CD4-positive, alpha-beta memory T cell (primary cell): ENCODE measurements around the gene PLCG1. TPM values are rescaled to one million over a fixed set of nuclear protein-coding genes. Genes with fewer than 3 reads are reported as not detected.

ENCODE experiments used
- CTCF ChIA-PET: fragments of 350-600 bp; sonication (Branson Sonifier 250); formaldehyde crosslinking; loops from one replicate; lab custom pipeline; 2021; ENCODE audit warnings: inconsistent platforms; ENCODE audit not compliant: partially characterized antibody; lab: Charles Lee
- POLR2A ChIA-PET: fragments of 350-600 bp; sonication (Branson Sonifier 250); formaldehyde crosslinking; loops from one replicate; lab custom pipeline; 2021; ENCODE audit not compliant: partially characterized antibody; lab: Charles Lee
- DNase-seq, 5 donors: peaks; one replicate each; pipeline versions ENCODE4 v3.0.0 to v3.0.0-alpha.2; 2020 to 2022; ENCODE audit warnings: mixed read lengths in 1 of 5
- H3K27ac ChIP-seq: one replicate; pipeline ENCODE4 v1.7.0; 2013; ENCODE audit warnings: low read depth, low read length
- H3K27me3 ChIP-seq: 2 replicates; pipeline ENCODE4 v1.7.0; 2013; ENCODE audit warnings: mild to moderate bottlenecking, low read length, moderate library complexity; ENCODE audit not compliant: insufficient read depth
- H3K36me3 ChIP-seq: 2 replicates; pipeline ENCODE4 v1.7.0; 2013; ENCODE audit warnings: mild to moderate bottlenecking, low read length, moderate library complexity; ENCODE audit not compliant: insufficient read depth
- H3K4me1 ChIP-seq: 2 replicates; pipeline ENCODE4 v1.7.0; 2013; ENCODE audit warnings: mild to moderate bottlenecking, low read length, moderate library complexity; ENCODE audit not compliant: insufficient read depth
- H3K4me3 ChIP-seq, 2 donors: one replicate each; pipeline ENCODE4 v1.7.0; 2013; ENCODE audit warnings: low read length in 2 of 2, mild to moderate bottlenecking in 1 of 2
- H3K9me3 ChIP-seq, 2 donors: one replicate each; pipeline ENCODE4 v1.7.0; 2013; ENCODE audit warnings: low read length in 2 of 2, control low read depth in 1 of 2; ENCODE audit not compliant: control insufficient read depth in 1 of 2
- H3K27ac Mint-ChIP-seq, 7 donors: one replicate each; pipeline ENCODE4 v1.8.0; 2020 to 2021; ENCODE audit warnings: mixed read lengths in 7 of 7, mild to moderate bottlenecking in 6 of 7, inconsistent platforms in 3 of 7, moderate library complexity in 3 of 7
- H3K27me3 Mint-ChIP-seq, 2 donors: one replicate each; pipeline ENCODE4 v1.8.0; 2020 to 2021; ENCODE audit warnings: mixed read lengths in 2 of 2
- H3K36me3 Mint-ChIP-seq, 2 donors: one replicate each; pipeline ENCODE4 v1.8.0; 2020 to 2021; ENCODE audit warnings: mixed read lengths in 2 of 2, inconsistent platforms in 1 of 2, mild to moderate bottlenecking in 1 of 2
- H3K4me1 Mint-ChIP-seq, 4 donors: one replicate each; pipeline ENCODE4 v1.8.0; 2020 to 2021; ENCODE audit warnings: mixed read lengths in 4 of 4, mild to moderate bottlenecking in 1 of 4
- H3K4me3 Mint-ChIP-seq, 8 donors: one replicate each; pipeline ENCODE4 v1.8.0; 2020 to 2021; ENCODE audit warnings: mixed read lengths in 8 of 8, mild to moderate bottlenecking in 7 of 8, moderate library complexity in 6 of 8, inconsistent platforms in 3 of 8
- H3K9me3 Mint-ChIP-seq, 8 donors: one replicate each; pipeline ENCODE4 v1.8.0; 2020 to 2021; ENCODE audit warnings: mixed read lengths in 8 of 8, mild to moderate bottlenecking in 5 of 8, inconsistent platforms in 3 of 8, moderate library complexity in 1 of 8
- intact Hi-C: fragments of 100-400 bp; cut with micrococcal nuclease; formaldehyde crosslinking; loops from one replicate; pipeline ENCODE4 v1.15.1; 2023
- polyA plus RNA-seq, 2 donors: library from polyadenylated mRNA; unstranded; fragments of 300-500 nt; fragmentation: Illumina TruSeq; gene quantifications; one replicate each; pipeline ENCODE4 v1.2.3, GENCODE V29; 2021
- total RNA-seq, 2 experiments: library from RNA; stranded (reverse); gene quantifications; one replicate each; pipeline ENCODE4 v1.2.3, GENCODE V29; 2021

The PLCG1 gene
- total and polyA plus RNA-seq, 4 experiments from 2014 or later = 22.8 to 320 (median 194) TPM

GRCh38 chr20:41098703-41099250 lies 38.6 kb upstream of the PLCG1 start:
- Mint-ChIP-seq H3K9me3 (no peaks in the 10 kb centered on the region), H3K27ac (no peak overlapping the region), H3K4me3 (no peak overlapping the region), H3K27me3 (no peaks in the 10 kb centered on the region), H3K36me3 (peaks cover 62 to 81% of the 10 kb centered on the region in 2 donors), H3K4me1 (peaks cover 0 to 6% (median 0%) of the 10 kb centered on the region in 4 donors)
- H3K27ac ChIP-seq = no peak overlapping the region
- CTCF ChIA-PET = interaction anchor here (0.8 to 11.2 kb wide), 3 partner anchors 110 to 134 kb away, joined by 3 to 374 read pairs (median 147); no protein-coding TSS in a partner anchor
- intact Hi-C loops = no loop called here
- DNase-seq = no peak
- POLR2A ChIA-PET = no interaction called here
- H3K27me3 ChIP-seq = no peaks in the 10 kb centered on the region
- H3K9me3 ChIP-seq = no peaks in the 10 kb centered on the region
- no peak overlapping the region for H3K4me3 ChIP-seq
- H3K4me1 ChIP-seq = no peaks in the 10 kb centered on the region
- peaks cover 52% of the 10 kb centered on the region for H3K36me3 ChIP-seq

GRCh38 chr20:41100001-41100480 lies 37.3 kb upstream of the PLCG1 start:
- H3K27me3 ChIP-seq = no peaks in the 10 kb centered on the region
- no peaks in the 10 kb centered on the region for H3K9me3 ChIP-seq
- CTCF ChIA-PET = interaction anchor here (0.7 to 11.2 kb wide), 3 partner anchors 112 to 137 kb away, joined by 3 to 374 read pairs (median 3); no protein-coding TSS in a partner anchor
- no peak overlapping the region for H3K4me3 Mint-ChIP-seq
- POLR2A ChIA-PET = no interaction called here
- H3K27me3 Mint-ChIP-seq = no peaks in the 10 kb centered on the region
- H3K27ac ChIP-seq = no peak overlapping the region
- peak overlapping the region in 1 of 7 donors; percentile 59 for H3K27ac Mint-ChIP-seq
- intact Hi-C loops = no loop called here
- H3K4me1 Mint-ChIP-seq = peaks cover 0 to 6% (median 1%) of the 10 kb centered on the region in 4 donors
- H3K4me1 ChIP-seq = no peaks in the 10 kb centered on the region
- H3K36me3 ChIP-seq = peaks cover 59% of the 10 kb centered on the region
- H3K9me3 Mint-ChIP-seq = no peaks in the 10 kb centered on the region
- no peak for DNase-seq
- H3K4me3 ChIP-seq = no peak overlapping the region
- peaks cover 63 to 87% of the 10 kb centered on the region in 2 donors for H3K36me3 Mint-ChIP-seq

DNA sequence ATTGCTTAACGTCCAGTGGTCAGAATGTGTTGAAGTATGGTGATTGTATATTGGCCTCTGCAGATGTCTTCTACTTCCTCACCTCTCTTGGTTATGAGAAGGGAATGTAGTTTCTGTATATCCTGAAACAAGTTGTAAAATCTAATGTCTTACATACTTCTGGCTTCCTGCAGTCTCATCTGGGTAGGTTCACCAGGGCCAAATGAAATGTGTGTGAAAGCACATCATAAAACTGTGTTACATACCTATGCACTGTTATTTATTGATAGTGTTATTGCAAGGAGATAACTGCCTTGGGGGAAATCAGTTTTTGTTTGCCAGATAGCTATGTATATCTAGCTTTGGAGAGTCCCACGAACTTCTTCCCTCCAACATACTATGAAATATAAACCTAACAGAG lies 35.7 kb upstream of the PLCG1 start:
- Histone ChIP-seq H3K27me3 (no peaks in the 10 kb centered on the region), H3K36me3 (peaks cover 58% of the 10 kb centered on the region), H3K9me3 (no peaks in the 10 kb centered on the region), H3K4me3 (no peak overlapping the region), H3K27ac (no peak overlapping the region), H3K4me1 (no peaks in the 10 kb centered on the region)
- POLR2A ChIA-PET = no interaction called here
- Mint-ChIP-seq H3K27me3 (no peaks in the 10 kb centered on the region), H3K9me3 (no peaks in the 10 kb centered on the region), H3K4me1 (peaks cover 0 to 3% (median 0%) of the 10 kb centered on the region in 4 donors), H3K27ac (no peak overlapping the region), H3K36me3 (peaks cover 58 to 80% of the 10 kb centered on the region in 2 donors), H3K4me3 (no peak overlapping the region)
- no peak for DNase-seq
- intact Hi-C loops = no loop called here
- CTCF ChIA-PET = interaction anchor here (11.2 kb wide), 1 partner anchor 113 kb away, joined by 374 read pairs; no protein-coding TSS in a partner anchor

DNA sequence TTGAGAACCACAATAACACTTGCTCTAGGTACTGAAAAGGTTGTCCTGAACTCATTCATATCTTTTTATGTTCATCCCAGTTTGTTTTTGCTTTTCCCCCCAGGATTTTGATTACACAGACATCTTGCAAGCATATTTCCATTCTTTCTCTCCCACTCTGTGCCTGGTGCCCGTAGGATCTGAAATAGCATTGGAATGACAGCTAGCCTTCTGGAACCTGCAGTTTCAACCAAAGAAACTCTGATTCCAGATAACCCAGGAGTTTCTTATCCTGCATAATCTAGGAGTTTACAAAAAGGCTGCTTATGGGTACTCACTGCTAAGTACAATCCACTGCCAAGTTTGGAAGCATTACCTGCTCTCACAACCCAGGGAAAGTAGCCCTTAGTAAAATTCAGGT lies 28.8 kb upstream of the PLCG1 start:
- intact Hi-C loops = no loop called here
- Histone ChIP-seq H3K9me3 (no peaks in the 10 kb centered on the region), H3K27me3 (no peaks in the 10 kb centered on the region), H3K4me1 (no peaks in the 10 kb centered on the region), H3K4me3 (no peak overlapping the region), H3K27ac (no peak overlapping the region), H3K36me3 (peaks cover 35% of the 10 kb centered on the region)
- H3K9me3 Mint-ChIP-seq = no peaks in the 10 kb centered on the region
- H3K27ac Mint-ChIP-seq = peak overlapping the region in 1 of 7 donors; percentile 41
- no peak for DNase-seq
- ChIA-PET CTCF (interaction anchor here (1.2 to 1.8 kb wide), 2 partner anchors 27 to 124 kb away, joined by 4 to 5 read pairs; no protein-coding TSS in a partner anchor), POLR2A (no interaction called here)
- no peak overlapping the region for H3K4me3 Mint-ChIP-seq
- peaks cover 0 to 4% (median 1%) of the 10 kb centered on the region in 4 donors for H3K4me1 Mint-ChIP-seq
- H3K27me3 Mint-ChIP-seq = no peaks in the 10 kb centered on the region
- H3K36me3 Mint-ChIP-seq = peaks cover 36 to 78% of the 10 kb centered on the region in 2 donors

DNA sequence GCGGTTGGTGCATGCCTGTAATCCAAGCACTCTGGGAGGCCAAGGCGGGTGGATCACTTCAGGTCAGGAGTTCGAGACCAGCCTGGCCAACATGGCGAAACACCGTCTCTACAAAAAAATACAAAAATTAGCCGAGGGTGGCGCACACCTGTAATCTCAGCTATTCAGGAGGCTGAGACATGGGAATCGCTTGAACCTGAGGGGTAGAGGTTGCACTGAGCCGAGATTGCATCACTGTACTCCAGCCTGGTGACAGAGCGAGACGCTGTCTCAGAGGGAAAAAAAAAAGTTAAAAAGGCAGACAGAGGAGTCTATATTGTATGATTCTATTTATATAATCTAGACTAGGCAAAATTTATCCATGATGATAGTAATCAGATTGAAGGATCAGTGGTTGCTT lies 27.3 kb upstream of the PLCG1 start:
- ChIA-PET CTCF (interaction anchor here (1.2 kb wide), 1 partner anchor 25 kb away, joined by 4 read pairs; no protein-coding TSS in a partner anchor), POLR2A (no interaction called here)
- intact Hi-C loops = no loop called here
- Mint-ChIP-seq H3K9me3 (no peaks in the 10 kb centered on the region), H3K27ac (peak overlapping the region in 1 of 7 donors; percentile 46), H3K36me3 (peaks cover 42 to 73% of the 10 kb centered on the region in 2 donors), H3K4me3 (no peak overlapping the region), H3K4me1 (peaks cover 0 to 3% (median under 1%) of the 10 kb centered on the region in 4 donors), H3K27me3 (no peaks in the 10 kb centered on the region)
- Histone ChIP-seq H3K4me1 (no peaks in the 10 kb centered on the region), H3K27ac (no peak overlapping the region), H3K4me3 (no peak overlapping the region), H3K36me3 (peaks cover 40% of the 10 kb centered on the region), H3K27me3 (no peaks in the 10 kb centered on the region), H3K9me3 (no peaks in the 10 kb centered on the region)
- DNase-seq = no peak

GRCh38 chr20:41110930-41111577 lies 26.3 kb upstream of the PLCG1 start:
- H3K9me3 Mint-ChIP-seq = no peaks in the 10 kb centered on the region
- peaks cover 0 to 3% (median under 1%) of the 10 kb centered on the region in 4 donors for H3K4me1 Mint-ChIP-seq
- Histone ChIP-seq H3K36me3 (peaks cover 51% of the 10 kb centered on the region), H3K4me1 (no peaks in the 10 kb centered on the region), H3K27ac (no peak overlapping the region), H3K4me3 (no peak overlapping the region), H3K9me3 (no peaks in the 10 kb centered on the region), H3K27me3 (no peaks in the 10 kb centered on the region)
- no peak for DNase-seq
- ChIA-PET CTCF (interaction anchor here (1.5 to 2.3 kb wide), 2 partner anchors 16 to 148 kb away, joined by 4 to 7 read pairs; no protein-coding TSS in a partner anchor), POLR2A (no interaction called here)
- peaks cover 52 to 81% of the 10 kb centered on the region in 2 donors for H3K36me3 Mint-ChIP-seq
- no peak overlapping the region for H3K4me3 Mint-ChIP-seq
- peak overlapping the region in 3 of 7 donors; percentile 21 to 48 (median 29) for H3K27ac Mint-ChIP-seq
- intact Hi-C loops = no loop called here
- H3K27me3 Mint-ChIP-seq = no peaks in the 10 kb centered on the region

- Histone ChIP-seq H3K9me3 (no peaks in the 10 kb centered on the region), H3K36me3 (peaks cover 55% of the 10 kb centered on the region), H3K27me3 (no peaks in the 10 kb centered on the region), H3K4me1 (no peaks in the 10 kb centered on the region), H3K27ac (no peak overlapping the region), H3K4me3 (no peak overlapping the region)
- Mint-ChIP-seq H3K36me3 (peaks cover 57 to 84% of the 10 kb centered on the region in 2 donors), H3K4me1 (peaks cover 0 to 3% (median under 1%) of the 10 kb centered on the region in 4 donors), H3K27me3 (no peaks in the 10 kb centered on the region), H3K27ac (peak overlapping the region in 1 of 7 donors; percentile 89), H3K4me3 (no peak overlapping the region), H3K9me3 (no peaks in the 10 kb centered on the region)
- DNase-seq = no peak
- ChIA-PET CTCF (interaction anchor here (1.5 to 2.3 kb wide), 2 partner anchors 16 to 148 kb away, joined by 4 to 7 read pairs; no protein-coding TSS in a partner anchor), POLR2A (no interaction called here)
- intact Hi-C loops = no loop called here
Observed at GRCh38 chr20:41111578-41111951, 25.8 kb upstream of the PLCG1 start.
